Measurements from ENCODE around the gene SLC22A31. TPM values are rescaled to one million over a fixed set of nuclear protein-coding genes. Genes with fewer than 3 reads are reported as not detected.
A peak's percentile ranks its signal among the peaks of the same experiment; 100 is the strongest.
"Not testable (repeated sequence)": the region's sequence is repeated elsewhere in the genome, so short reads cannot be mapped to it uniquely, and the experiment has no call there.

Gene SLC22A31
- total RNA-seq, 1 donor from 2014 or later = not detected

DNA sequence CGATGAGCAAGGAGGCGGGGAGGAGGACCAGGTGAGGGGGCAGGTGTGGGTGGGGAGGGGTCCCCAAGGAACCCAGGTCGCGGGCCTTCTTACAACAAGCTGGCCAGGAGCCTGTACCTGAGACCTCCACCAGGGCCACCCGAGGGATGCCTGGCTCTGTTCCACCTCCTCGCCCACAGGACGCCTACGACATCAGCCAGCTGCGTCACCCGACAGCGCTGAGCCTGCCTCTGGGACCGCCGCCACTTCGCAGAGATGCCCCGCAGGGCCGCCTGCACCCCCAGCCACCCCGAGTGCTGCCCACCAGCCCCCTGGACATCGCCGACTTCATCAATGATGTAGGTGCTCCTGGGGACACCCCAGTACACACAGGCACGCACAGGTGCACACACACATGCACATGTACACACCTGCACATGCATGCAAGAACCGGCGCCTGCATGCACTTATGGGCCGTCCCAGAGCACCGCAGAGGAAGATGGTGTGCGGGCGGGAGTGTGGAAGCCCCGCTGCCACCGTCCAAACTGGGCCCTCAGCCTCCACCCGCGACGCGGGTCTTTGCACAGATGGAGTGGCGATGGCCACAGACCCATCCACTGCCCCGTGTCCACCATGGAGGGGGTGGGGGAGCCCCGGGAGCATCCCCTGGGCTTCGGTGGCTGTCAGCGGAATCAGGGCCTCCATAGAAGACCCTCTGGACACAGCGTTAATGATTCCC lies 6.6 kb downstream of the SLC22A31 start:
- DNase-seq (ENCODE audit: low read depth) = no peak

DNA sequence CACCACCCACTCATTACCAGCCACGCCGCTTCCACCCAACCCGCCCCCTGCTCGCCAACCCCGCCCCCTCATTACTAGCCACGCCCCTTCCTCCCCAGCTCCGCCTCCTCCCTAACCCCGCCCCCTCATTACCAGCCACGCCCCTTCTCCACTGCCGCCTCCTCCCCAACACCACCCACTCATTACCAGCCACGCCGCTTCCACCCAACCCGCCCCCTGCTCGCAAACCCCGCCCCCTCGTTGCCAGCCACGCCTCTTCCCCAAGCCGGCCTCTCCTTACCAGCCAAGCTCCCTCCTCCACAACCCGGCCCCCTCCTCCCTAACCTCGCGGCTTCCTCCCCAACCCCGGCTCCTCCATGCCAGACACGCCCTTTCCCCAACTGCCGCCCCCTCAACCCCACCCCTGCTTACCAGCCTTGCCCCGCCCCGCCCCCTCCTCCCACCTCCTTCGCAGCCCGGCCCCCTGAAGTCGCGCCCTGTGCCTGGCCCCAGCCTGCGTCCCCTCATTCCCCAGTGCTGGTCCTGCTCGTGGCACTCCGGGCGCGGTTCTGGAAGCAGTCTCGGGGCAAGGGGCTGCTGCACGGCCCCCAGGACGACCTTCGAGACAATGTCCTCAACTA lies 7.3 kb downstream of the SLC22A31 start:
- DNase-seq (ENCODE audit: low read depth) = no peak

DNA sequence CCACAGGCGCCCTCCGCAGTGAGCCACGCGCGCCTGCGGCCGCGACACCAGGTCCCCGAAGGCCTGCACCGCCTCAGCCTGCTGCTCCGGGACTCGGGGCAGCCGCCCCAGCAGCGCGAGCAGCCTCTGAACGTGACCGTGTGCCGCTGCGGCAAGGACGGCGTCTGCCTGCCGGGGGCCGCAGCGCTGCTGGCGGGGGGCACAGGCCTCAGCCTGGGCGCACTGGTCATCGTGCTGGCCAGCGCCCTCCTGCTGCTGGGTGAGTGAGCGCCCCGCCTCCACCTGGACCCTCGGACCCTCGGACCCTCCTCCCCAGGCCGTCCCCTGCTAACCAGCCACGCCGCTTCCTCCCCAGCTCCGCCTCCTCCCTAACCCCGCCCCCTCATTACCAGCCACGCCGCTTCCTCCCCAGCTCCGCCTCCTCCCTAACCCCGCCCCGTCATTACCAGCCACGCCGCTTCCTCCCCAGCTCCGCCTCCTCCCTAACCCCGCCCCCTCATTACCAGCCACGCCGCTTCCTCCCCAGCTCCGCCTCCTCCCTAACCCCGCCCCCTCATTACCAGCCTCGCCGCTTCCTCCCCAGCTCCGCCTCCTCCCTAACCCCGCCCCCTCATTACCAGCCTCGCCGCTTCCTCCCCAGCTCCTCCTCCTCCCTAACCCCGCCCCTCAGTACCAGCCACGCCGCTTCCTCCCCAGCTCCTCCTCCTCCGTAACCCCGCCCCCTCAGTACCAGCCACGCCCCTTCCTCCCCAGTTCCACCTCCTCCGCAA lies 8.0 kb downstream of the SLC22A31 start:
- DNase-seq (ENCODE audit: low read depth) = not testable (repeated sequence)

DNA sequence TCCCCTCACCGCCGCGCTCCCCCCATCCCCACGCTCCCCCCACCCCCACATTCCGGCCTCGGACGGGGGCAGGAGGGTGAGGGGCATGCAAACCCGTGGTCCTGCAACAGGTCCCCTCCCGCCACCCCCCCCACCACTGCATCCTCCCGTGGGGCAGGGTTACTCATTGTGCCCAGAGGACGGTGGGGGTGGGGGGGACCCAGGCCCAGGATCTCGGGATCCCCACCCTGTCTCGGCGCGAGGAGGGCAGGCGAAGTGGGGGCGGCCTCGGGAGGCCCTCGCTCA lies 8.5 kb downstream of the SLC22A31 start:
- no peak for DNase-seq (ENCODE audit: low read depth)

DNA sequence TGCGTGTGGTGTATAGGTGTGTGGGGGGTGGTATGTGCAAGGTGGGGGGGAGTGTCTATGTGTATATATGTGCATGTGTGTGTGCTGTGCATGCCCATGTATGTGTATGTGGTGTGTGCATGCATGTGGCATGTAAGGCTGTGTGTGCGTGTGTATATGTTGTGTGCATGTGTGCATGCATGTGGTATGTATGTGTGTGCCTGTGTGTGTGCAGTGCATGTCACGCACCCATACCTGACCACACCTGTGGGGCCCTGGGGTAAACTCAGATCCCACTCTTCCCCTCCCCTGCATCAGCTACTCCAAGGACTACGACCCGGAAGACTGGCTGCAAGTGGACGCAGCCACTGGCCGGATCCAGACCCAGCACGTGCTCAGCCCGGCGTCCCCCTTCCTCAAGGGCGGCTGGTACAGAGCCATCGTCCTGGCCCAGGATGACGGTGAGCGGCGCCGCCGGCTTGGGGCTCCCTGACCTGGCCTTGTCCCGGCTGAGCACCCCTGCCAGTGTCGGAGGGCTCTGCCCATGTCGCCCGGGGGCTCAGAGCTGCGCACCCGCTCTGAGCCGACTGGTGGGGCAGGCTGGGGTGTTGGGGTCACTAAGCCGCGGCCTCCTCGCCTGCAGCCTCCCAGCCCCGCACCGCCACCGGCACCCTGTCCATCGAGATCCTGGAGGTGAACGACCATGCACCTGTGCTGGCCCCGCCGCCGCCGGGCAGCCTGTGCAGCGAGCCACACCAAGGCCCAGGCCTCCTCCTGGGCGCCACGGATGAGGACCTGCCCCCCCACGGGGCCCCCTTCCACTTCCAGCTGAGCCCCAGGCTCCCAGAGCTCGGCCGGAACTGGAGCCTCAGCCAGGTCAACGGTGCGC lies 9.1 kb downstream of the SLC22A31 start:
- DNase-seq (ENCODE audit: low read depth) = no peak

DNA sequence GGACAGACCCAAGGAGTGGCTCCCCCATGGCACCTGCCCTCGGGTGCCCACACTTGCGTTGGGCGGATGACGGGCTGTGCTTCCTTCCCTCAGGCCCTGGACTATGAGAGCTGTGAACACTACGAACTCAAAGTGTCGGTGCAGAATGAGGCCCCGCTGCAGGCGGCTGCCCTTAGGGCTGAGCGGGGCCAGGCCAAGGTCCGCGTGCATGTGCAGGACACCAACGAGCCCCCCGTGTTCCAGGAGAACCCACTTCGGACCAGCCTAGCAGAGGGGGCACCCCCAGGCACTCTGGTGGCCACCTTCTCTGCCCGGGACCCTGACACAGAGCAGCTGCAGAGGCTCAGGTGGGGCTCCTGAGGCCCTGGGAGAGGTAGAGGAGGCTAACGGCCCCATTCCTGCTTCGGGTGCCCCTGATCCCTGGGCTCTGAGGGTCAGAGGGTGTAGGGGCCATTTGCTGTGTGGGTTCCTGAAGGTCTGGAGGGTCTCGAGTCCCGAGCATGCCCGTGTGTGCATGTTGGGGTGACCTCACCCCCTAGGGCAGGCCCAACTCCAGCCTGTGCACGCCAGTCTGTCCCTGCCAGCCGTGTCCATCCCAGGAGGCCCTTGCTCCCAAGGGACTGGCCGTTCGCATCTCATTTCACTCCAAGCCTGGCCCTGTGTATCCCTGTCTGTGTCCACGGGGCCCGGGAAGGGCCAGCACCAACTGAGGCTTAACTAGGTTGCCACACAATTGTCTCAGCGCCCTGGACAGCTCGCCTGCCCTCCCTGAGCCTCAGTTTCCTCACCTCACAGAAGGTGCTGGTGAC lies 10.0 kb downstream of the SLC22A31 start:
- DNase-seq (ENCODE audit: low read depth) = no peak

DNA sequence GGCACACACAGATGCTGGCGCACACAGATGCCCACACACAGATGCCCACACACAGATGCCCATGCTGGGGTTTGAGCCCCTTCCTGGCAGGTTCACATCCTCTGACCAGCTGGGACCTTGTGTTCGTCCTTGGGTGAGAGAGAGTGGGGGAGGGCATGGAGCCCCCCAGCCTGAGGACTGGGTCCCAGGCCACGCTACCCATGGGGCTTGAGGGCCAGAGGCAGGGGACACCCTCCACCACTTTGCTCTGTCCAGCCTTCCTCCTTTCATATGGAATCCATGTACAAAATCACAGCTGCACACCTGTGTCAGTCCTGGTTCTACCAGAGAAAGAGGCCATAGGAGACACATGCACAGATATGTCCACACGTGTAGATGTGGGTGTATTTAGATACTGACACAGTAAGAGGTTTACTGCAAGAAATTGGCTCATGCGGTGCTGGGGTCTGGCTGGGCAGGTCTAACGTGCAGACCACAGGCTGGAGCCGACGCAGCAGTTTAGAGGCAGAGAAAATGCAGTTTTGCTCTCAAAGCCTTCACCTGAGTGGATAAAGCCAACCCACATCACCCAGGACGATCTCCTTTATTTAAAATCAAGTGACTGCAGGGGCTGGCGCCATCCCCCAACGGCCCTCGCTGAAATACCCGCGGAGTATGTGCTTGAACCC lies 10.8 kb downstream of the SLC22A31 start:
- DNase-seq (ENCODE audit: low read depth) = no peak

DNA sequence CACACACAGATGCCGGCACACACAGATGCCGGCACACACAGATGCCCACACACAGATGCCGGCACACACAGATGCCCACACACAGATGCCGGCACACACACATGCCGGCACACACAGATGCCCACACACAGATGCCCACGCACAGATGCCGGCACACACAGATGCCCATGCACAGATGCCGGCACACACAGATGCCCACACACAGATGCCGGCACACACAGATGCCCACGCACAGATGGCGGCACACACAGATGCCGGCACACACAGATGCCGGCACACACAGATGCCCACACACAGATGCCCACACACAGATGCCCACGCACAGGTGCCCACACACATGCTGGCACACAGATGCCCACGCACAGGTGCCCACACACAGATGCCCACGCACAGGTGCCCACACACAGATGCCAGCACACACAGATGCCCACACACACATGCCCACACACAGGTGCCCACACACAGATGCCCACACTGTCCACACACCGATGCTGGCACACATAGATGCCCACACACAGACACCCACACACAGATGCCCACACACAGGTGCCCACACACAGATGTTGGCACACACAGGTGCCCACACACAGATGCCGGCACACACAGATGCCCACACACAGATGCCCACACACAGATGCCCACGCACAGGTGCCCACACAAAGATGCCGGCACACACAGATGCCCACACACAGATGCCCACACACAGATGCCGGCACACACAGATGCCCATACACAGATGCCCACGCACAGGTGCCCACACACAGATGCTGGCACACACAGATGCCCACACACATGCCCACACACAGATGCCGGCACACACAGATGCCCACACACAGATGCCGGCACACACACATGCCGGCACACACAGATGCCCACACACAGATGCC lies 11.6 kb downstream of the SLC22A31 start:
- DNase-seq (ENCODE audit: low read depth) = not testable (repeated sequence)

DNA sequence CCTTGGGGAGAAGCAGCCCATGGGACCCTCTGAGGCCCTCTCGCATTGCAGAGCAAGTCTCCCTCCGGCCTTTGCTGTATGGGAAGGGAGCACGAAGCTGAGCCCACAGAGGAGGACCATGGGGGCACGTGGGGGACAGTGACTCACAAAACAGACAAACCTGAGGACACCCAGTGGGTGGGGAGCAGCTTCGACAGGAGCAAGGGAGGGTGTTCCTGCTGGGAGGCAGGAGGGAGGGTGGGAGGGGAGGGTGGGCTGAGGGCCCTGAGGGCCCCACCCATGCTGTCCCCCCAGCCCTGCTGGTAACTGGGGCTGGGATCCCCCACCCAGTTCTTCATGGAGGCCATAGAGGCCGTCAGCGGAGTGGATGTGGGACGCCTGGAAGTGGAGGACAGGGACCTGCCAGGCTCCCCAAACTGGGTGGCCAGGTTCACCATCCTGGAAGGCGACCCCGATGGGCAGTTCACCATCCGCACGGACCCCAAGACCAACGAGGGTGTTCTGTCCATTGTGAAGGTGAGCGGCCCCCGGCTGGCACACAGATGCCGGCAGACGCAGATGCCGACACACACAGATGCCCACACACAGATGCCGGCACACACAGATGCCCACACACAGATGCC lies 12.5 kb downstream of the SLC22A31 start:
- peak; percentile 31 for DNase-seq (ENCODE audit: low read depth)

DNA sequence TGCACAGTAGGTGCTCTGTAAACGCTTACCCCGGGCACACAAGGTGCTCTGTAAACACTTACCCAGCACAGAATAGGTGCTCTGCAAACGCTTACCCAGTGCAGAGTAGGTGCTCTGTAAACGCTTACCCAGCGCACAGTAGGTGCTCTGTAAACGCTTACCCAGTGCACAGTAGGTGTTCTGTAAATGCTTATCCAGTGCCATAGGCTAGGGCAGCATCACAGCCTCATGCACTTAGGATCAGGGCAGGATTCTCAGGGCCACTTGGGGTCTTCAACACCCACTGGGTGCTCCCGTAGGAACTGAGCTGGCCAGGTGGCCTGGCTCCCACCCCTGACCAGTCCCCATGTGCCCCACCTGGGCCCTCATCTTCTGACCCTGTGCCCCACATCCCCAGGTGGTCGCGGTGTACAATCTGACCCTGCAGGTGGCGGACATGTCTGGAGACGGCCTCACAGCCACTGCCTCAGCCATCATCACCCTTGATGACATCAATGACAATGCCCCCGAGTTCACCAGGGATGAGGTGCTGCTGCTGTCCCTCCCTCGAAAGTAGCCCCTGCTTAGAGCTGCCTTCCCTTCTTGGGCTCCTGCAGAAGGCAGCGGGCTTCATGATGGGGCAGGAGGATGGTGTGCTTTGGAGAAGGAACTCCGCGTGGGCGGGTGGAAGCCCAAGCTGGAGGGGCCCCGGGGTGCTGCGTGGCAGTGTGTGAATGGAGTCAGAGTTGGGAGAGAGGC lies 13.1 kb downstream of the SLC22A31 start:
- peak; percentile 40 for DNase-seq (ENCODE audit: low read depth)

DNA sequence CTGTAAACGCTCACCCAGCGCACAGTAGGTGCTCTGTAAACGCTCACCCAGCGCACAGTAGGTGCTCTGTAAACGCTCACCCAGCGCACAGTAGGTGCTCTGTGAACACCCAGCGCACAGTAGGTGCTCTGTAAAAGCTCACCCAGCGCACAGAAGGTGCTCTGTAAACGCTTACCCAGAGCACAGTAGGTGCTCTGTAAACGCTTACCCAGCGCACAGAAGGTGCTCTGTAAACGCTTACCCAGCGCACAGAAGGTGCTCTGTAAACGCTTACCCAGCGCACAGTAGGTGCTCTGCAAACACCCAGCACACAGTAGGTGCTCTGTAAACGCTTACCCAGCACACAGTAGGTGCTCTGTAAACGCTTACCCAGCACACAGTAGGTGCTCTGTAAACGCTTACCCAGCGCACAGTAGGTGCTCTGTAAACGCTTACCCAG lies 13.7 kb downstream of the SLC22A31 start:
- not testable (repeated sequence) for DNase-seq (ENCODE audit: low read depth)

DNA sequence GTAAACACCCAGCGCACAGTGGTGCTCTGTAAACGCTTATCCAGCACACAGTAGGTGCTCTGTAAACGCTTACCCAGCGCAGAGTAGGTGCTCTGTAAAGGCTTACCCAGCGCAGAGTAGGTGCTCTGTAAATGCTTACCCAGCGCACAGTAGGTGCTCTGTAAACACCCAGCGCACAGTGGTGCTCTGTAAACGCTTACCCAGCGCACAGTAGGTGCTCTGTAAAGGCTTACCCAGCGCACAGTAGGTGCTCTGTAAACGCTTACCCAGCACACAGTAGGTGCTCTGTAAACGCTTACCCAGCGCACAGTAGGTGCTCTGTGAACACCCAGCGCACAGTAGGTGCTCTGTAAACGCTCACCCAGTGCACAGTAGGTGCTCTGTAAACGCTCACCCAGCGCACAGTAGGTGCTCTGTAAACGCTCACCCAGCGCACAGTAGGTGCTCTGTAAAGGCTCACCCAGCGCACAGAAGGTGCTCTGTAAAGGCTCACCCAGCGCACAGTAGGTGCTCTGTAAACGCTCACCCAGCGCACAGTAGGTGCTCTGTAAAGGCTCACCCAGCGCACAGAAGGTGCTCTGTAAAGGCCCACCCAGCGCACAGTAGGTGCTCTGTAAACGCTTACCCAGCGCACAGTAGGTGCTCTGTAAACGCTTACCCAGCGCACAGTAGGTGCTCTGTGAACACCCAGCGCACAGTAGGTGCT lies 14.3 kb downstream of the SLC22A31 start:
- not testable (repeated sequence) for DNase-seq (ENCODE audit: low read depth)

DNA sequence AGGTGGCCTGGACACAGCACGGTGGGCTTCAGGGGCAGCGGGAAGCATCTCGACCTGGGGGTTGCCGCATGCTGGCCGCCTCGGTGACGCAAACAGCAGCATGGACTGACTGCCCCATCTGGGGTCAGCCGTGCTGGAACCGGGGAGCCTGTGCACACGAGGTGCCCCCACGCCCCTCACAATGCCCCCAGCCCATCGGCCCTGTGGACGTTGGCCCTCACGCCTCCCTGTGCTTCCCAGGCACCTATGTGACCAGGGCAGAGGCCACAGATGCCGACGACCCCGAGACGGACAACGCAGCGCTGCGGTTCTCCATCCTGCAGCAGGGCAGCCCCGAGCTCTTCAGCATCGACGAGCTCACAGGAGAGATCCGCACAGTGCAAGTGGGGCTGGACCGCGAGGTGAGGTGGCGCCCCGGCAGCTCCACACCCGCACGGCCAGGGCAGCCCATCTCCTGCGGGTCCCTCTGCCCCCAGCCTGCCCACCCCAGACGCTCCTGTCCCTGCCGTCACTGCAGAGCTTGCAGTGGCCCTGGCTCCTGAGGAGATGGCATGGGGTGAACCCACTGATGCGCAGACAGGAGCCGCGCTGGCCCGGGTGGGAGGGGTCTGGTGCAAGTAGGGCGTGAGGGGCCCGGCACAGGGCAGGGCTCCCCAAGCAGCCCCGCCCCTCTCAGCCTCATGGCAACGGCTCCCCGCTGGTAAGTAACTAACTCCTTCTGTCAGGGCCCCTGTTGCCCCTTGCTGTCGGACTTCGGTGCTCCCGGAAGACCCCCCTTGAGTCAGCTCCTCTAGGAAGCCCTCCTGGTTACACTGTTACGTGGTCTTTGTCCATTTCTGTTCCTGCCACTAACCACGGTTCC lies 15.2 kb downstream of the SLC22A31 start:
- DNase-seq (ENCODE audit: low read depth) = peak; percentile 22

DNA sequence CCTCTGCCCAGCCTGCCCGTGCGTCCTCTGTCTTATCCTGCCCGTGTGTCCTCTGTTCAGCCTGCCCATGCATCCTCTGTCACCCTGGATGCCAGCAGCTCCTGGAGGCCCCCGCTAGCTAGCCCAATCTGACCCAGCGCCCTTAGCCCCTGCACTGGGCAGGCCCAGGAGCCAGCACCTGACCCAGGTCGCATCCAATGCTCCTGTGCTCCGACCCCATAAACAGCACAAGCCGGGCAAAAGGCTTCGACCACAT lies 15.7 kb downstream of the SLC22A31 start:
- no peak for DNase-seq (ENCODE audit: low read depth)

DNA sequence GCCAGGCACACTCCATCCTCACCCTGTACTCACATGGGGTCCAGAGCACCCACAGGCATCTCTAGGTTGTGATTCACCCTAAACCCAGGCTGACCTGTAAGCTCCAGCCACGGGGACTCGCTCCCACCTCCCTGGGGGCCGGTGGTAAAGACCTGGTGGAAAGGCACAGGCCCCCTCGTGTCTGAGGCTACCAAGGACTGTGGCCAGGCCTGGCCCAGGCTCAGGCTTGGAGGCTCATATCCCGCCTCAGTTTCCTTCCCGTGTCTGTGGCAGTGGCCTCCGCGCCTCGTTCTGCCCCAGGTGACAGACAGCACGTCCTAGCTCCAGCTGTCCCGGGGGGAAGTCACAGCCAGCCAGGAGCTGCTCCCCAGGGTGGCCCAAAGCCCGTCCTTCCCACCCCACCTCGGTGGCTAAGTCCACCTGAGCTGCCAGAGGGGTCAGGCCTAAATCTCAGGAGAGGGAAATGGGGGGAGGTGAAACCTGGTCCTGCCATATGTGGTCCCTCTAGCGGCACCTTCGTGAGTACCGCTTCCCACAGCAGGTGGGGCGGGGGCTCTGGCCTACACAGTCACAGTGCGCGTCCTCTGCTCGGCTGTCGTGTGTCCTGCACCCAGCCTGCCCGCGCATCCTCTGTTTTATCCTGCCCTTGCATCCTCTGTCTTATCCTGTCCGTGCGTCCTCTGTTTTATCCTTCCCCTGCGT lies 16.2 kb downstream of the SLC22A31 start:
- DNase-seq (ENCODE audit: low read depth) = no peak

DNA sequence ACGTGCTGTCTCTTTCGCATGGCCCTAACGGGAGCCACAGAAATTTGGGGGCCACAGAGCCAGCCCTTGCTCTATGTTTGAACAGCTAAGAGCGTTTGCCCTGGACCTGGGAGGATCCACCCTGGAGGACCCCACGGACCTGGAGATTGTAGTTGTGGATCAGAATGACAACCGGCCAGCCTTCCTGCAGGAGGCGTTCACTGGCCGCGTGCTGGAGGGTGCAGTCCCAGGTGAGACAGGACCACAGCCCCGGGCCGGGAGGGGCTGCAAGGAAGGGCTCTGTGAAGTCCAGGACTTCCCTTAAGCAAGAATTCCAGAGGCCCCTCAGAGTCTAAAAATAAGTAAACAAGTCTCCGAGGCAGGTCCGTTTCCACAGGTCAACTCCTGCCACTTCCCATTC lies 16.9 kb downstream of the SLC22A31 start:
- no peak for DNase-seq (ENCODE audit: low read depth)

All from myocyte (in vitro differentiated cells).